HG02870 (cell line): Measurements from ENCODE around the gene RIPK1.

Experiments
- ATAC-seq: cut with Tn5 transposase; IDR thresholded peaks from one replicate; pipeline ENCODE4 v1.9.1; 2021; ENCODE audit warnings: mild to moderate bottlenecking, moderate library complexity; ENCODE audit not compliant: unreplicated experiment

RIPK1 gene

DNA sequence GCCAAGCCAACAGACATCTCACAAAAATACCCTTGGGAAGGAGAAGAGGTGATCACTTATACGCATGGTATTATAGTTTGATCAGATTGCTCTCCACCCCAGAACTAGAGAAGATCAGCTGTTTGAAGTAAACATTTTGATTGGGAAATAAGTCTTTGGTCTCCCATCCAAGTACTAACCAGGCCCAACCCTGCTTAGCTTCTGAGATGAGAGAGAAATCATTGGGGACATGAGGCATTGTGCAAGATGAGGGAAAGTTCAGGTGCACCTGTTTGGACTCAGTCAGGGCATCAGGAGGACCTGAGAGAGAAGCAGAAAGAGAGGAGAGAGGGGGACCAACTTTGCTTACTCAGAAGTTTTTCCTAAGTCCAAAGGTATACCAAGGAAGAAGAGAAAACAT lies 11.4 kb downstream of the RIPK1 start:
- ATAC-seq: no peak

DNA sequence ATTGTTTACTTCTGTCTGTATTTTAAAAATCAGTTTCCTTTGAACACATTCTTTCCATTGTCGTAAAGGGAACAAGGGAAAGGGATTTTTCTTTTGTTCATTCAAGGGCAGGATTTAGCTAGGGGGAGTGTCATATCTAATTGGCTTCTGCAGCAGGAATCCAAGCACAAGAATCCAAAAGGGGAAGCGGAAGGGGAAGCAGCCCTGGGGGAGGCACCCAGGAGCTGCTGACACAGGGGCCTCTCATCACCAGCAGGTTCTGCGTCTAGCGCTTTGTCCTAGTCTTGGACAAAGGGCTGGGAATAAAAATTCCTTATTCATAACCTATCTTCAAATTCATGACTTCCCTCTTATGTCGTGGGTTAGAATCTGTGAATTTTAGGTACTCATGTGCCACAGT lies 13.7 kb downstream of the RIPK1 start:
- ATAC-seq: no peak

DNA sequence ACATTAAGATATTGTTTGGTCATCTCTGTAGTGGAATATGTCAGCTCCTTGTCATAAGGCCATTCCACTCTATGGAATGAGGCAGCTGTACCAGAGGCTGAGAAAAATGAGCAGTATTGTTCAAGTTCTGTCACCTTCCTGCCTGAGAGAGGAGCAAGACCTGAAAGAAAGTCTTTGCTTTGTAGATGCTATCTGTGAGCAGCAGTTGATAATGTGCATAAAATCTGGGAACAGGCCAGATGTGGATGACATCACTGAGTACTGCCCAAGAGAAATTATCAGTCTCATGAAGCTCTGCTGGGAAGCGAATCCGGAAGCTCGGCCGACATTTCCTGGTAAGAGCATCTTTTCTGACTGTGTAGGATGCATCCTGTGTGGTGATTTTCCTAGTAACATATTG lies 16.8 kb downstream of the RIPK1 start:
- ATAC-seq: no peak

DNA sequence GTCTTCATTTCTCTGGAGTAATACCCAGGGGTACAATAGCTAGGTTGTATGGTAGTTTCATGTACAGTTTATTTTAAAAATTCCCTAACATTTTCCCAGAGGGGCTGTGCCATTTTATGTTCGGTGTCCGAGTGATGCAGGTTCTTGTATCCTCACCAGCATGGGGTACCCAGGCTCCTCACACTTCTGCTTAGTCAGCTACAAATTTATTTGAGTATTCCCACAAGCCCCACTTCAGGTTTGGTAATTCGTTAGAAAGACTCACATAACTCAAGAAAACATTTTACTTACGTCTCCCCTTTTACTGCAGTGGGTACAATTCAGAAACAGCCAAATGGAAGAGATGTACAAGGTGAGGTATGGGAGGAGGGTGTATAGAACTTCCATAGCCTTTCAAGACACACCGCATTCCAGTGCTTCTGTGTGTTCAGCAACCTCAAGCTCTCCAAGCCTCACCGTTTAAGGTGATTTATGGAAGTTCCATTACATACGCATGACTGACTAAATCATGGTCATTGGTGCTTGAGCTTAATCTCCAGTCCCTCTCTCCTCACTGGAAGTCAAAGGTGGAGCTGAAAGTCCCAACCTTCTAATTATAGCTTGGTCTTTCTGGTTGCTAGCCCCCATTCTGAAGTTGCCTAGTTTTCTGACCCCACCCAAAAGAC lies 18.1 kb downstream of the RIPK1 start:
- ATAC-seq: no peak

DNA sequence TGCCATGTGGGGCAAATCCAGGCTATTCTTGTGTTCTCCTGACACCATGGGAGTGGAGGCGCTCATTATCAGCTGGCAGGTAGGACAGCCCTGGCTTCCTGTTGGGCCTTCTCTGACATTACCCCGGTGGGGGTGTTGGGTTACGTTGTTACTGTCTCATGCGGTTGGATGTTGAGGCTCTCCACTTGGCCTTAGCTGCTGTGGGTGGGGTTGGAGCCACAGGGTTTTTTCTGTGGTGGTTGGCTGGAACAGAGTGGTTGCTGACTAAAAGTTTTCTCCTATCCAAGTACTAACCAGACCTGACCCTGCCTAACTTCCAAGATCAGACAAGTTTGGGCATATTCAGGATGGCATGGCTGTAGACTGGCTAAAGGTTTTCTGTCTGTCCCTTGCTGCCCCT lies 20.2 kb downstream of the RIPK1 start:
- ATAC-seq: no peak

DNA sequence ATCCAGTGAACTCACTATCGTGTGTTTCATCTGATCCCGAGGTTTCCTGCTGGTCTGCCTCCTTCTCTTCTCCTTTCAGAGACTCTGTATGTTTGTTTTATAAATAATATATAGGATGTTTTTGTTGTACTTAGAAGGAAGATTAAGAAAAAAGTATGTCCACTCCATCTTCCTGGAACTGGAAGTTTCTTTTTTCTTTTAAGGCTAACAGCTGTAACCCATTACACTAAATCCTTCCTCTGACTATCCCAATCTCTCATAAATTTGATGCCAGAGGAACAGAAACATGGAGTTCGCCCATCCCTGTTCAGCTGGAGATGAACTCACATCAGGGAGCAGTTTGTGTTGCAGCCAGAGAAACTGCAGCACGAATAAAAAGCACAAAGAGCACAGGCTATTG lies 20.7 kb downstream of the RIPK1 start:
- ATAC-seq: no peak

DNA sequence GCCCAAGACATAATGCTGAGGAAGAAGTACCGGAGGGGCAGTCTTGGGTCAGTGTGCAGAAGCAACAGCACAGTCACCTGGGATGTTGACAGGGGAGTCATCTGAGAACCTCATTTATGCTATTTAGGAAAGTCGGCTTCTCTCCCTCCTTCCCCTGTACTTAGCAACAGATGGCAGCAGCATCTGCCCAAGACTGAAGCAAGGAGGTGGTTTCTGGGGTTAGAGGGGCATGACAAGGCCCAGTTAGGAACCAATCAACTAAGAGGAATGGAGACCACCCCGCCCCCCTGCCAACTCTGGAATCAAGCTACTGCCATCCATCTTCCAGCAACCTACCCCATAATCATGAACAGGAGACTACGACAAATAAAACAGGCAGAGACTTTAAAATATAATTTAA lies 21.7 kb downstream of the RIPK1 start:
- no peak for ATAC-seq

DNA sequence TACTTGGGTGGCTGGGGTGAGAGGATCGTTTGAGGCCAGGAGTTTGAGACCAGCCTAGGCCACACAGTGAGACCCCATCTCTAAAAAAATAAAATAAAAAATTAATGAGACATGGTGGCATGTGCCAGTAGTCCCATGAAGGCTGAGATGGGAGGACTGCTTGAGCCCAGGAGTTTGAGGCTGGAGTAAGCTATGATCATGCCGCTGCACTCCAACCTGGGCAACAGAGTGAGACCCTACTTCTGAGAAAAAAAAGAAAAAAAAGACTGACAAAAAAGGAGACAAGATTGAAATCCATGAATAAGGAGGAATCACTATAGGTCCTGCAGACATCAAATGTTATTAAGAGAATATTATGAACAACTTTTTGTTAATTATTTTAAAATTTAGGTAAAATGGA lies 26.5 kb downstream of the RIPK1 start:
- ATAC-seq: no peak

DNA sequence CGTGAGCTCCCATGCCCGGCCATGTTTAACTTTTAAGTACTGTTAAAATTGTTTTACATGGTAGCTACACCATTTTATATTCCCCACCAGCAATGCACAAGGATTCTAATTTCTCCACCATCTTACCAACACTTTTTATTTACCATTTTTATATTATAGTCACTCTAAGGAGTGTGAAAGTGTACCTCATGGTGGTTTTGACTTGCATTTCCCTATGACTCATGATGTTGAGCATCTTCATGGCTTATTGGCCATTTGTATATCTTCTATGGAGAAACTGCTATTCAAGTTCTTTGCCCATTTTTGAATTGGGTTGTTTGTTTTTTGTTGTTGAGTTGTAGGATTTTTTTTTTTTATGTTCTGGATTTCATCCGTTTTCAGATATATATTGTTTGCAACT lies 34.6 kb downstream of the RIPK1 start:
- ATAC-seq: no peak

DNA sequence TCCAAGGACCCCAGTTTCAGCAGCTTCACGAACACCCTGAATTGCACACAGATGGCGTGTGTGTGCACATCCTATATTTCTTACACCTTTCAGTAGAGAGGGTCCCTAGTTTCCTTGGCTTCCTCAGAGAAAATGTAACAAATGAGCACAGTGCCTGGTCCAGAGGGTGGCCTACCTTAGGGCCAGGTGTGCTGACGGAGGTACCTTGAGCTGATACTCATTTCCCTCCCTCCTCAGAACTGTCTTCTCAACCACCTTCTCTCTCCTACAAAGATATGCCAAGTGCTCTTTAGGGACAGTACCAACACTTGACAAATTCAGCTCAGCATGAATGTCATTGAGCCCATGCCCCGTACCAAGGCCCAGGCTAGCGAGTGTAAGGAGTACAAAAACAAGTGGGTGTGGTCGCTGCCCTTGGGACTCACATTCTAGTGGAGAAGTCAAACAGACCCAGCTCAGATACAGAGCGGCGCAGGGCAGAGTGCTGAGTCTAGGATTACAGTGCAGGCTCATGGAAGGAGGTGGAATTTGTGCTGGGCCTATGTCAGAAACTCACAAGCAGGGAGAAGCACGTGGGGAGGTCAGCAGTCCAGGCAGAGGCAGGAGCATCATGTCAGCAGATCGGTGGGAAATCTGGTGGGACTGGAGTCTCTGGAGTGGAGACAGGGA lies 40.6 kb downstream of the RIPK1 start:
- ATAC-seq: no peak

DNA sequence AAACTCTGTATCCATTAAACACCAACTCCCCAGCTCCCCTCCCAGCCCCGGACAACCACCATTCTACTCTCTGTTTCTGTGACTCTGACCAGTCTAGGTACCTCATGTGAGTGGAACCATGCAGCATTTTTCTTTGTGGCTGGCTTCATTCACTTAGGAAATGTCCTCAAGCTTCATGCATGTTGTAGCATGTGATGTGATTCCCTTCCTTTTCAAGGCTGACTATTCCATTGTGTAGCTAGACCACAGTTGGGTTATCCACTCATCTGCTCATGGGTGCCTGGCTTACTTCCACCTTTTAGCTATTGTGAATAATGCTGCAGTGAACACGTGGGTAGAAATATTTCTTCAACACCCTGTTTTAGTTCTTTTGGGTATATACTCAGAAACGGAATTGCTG lies 41.5 kb downstream of the RIPK1 start:
- no peak for ATAC-seq

DNA sequence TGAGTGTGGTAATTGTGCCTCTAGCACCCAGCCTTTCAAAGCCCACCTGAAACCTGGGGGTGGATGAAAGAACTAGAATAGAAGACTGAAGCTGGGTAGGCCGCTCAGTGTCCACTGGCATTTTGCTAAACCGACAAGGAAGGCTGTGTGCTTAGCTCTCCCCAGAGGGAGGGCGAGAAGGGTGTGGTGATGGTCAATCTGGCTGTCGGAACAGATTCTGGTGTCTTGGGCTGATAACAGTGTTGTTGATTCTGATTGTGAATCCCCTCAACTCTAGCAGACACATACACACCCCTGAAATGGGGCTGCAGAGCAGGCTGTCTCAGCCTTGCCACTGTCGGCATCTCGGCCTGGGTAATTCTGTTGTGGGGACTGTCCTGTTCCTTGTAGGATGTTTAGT lies 46.1 kb downstream of the RIPK1 start:
- ATAC-seq: no peak

DNA sequence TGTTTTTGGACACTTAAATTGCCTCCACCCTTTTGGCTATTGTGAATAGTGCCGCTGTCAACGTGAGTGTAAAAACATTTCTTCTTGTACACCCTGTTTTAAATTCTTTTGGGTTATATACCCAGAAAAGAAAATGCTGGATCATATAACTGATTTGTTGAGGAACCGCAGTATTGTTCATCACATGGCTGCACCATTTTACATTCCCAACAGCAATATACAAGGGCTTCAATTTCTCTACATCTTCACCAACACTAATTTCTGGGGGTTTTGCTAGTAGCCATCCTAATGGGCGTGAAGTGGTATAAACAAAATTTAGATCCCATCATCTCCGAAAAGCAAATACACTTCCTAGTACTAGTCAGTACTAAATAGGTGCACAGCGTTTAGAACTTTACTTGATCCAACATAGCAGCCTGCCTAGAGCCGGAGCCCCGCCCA lies 49.6 kb downstream of the RIPK1 start:
- ATAC-seq: no peak

DNA sequence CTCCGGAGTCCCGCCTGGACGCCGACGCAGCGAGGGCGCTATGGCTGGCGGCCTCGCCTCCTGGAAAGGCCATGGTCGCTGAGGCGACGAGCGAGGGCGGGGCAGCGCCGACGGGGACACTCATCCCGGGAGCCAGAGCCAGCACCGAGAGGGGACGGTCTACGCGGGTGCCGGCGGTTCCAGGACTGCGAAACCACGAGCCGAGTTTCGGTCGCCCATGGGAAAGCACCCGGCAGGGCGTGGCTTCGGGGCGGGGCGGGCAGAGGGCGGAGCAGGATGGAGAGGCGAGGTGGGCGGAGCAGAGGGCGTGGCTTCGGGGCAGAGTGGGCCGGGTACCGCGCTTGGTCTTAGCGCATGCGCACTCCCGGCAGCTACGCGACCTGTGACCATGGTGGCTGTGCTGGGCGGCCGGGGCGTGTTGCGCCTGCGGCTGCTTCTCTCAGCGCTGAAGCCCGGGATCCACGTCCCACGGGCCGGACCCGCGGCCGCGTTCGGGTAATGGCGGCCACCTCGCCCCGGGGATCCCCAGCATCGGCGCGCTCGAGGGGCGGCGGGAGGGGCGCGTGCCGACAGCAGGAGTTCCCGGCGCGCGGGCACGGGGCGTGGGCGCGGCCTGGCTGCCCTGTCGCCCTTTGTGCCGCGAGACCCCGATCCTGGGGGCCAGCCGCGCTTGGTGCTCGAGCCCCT lies 50.2 kb downstream of the RIPK1 start, which contains the start of gene BPHL:
TSS of gene BPHL (plus strand) at position 359 of the 687 bp plus-strand sequence. CDS start at position 389, 30 bp downstream.
- peak; percentile 85 for ATAC-seq

DNA sequence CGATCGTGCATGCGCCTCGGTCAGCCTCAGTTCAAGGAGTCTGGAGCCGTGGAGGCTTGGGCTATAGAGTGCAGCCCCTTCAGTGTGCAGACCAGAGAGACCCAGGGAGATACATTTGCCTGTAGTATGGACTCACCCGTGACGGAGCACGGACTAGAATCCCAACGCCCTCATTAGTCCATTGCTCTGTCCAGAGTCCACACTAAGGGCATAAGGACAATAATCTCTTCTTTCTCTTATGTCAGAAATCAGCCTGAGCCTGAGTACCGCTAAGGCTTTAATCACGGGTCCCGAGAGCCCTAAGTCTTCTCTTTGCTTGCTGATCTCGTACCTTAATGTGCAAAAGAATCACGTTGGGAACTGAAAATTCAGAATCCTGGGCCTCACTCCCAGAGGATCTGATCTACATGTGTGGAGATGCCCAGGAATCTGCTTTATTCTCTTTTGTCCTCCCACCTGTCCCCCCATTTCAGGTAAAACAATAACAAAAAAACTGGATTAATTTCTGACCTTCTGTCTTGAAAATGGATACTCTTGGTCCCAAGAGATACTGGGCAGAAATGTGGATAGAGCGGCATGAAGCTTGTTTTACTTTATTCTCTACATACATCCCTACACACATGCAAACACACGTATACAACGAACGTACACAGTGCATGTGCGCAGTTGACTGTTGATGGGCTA lies 50.9 kb downstream of the RIPK1 start:
- peak; percentile 29 for ATAC-seq

DNA sequence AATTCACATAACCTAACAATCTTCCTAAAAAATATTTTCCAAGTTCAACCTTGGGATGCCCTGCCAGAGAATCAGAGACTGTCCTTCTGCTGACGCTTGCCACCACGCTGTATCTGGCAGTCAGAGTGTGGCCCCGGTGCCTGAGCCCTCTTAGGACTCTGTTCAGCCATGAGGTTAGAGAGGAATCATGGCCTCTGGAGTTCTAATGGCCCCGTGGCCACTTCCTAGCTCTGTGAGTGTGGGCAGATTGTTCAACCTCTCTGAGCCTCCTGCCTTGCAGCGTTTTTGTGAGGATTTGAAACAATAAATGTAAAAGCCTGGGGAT lies 52.4 kb downstream of the RIPK1 start:
- ATAC-seq: no peak

DNA sequence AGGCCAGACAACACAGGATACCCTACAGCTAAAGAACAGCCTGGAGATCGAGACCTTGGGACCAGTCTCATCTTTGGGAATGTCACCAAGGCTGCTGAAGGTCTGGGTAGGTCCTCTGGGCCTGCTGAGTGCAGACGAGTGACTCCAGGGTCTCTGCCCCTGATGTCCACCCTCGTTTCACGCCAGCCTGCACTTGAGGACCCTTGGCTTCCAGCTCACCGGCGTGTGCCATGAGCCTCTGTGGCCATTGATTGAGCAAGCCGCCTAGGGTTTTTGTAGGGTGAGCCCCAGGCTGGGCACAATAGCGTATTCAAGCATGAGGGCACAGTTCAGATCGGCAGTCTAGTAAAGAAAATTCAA lies 54.5 kb downstream of the RIPK1 start:
- ATAC-seq: no peak

DNA sequence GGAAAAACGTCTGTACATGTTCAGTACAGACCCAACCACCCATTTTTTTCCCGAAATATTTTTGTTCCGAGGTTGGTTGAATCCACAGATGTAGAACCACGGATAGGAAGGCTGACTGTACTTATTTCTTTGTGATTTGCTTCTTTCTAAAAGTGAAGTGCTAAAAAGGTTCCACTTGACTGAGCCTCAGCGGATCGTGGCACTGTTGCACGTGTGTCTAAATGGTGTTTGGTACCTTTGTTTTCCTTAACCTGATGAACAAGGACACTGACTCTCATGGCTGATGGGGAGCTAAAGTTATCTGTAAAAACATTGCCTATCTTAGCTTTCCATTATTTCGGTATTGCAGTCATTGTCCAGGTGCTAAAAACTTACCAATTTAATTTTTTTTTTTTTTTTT lies 56.4 kb downstream of the RIPK1 start:
- no peak for ATAC-seq

DNA sequence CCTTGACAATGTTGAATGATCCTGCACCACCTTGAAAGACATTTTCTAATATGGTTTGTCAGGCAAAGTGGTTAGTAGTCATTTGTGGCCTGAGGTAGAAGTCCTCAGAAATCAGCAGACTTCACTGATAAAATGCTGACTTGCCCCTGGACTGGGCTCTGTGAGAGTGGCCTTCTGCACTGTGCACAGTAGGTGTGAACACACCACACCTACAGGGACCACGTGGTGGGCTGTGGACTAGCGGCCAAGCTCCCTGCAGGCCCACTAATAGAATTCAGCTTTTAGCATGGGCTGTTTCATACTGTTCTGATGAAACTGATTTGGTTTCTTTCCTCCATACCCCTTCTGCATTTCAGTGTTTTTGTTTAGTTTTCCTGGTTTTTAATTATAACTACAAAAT lies 57.5 kb downstream of the RIPK1 start:
- ATAC-seq: no peak

DNA sequence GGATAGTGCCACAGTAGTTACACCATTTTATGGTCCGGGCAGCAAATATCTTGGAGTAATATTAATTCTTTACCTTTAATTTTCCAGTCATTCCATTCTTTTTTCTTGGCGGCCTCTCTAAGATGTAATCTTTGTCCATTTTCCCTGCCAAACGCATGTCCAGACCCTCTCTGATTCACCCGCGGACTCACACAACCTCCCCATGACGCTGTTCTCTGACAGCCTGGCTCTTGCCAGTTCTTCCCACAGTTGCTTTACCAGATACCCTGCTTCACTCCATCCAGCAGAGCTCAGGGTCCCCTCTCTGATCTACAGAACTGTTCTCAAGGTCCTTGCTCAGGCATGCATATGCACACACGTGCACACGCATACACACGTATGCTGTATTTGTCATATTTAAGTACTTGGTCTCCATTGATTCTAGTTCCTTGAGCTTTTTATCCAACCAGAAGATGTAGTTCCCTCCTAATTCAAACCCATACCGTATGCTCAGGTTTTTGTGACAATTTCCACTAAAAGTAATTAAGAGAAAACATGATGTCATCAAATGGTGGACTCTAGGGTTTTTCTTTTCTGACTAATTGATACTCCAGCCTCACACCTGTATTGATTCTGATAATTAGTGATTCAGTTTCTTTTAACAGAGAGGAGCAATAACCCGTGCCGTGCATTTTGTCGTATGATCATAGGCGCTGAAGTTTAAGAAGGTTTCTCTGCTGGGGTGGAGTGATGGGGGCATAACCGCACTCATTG lies 60.2 kb downstream of the RIPK1 start:
- no peak for ATAC-seq

DNA sequence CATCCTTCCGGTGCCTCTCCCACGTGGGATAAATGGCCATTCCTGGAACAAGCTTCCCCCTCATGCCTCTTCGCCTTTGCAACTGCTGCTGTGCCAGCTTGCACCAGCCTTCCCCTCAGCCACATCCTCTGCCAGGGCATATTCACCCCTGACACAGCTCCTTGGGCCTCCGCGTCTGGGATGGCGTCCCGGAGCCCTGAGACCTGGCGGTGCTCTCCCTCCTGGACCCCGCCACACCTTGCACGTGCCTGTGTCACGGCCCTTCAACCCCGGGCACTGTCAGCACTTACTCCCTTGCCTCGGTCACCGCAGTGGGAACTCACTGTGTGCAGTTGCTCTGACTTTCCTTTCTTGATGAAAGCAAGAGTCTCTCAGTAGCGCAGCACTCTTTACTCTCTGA lies 63.4 kb downstream of the RIPK1 start:
- no peak for ATAC-seq
